GM18517 (cell line): ENCODE results near the gene FAM136A.
"Not testable (repeated sequence)": the region's sequence is repeated elsewhere in the genome, so short reads cannot be mapped to it uniquely, and the experiment has no call there.

ENCODE experiments used
- ATAC-seq: cut with Tn5 transposase; IDR thresholded peaks from one replicate; pipeline ENCODE4 v1.9.1; 2021; ENCODE audit warnings: mild to moderate bottlenecking, moderate library complexity; ENCODE audit not compliant: unreplicated experiment

The FAM136A gene

DNA sequence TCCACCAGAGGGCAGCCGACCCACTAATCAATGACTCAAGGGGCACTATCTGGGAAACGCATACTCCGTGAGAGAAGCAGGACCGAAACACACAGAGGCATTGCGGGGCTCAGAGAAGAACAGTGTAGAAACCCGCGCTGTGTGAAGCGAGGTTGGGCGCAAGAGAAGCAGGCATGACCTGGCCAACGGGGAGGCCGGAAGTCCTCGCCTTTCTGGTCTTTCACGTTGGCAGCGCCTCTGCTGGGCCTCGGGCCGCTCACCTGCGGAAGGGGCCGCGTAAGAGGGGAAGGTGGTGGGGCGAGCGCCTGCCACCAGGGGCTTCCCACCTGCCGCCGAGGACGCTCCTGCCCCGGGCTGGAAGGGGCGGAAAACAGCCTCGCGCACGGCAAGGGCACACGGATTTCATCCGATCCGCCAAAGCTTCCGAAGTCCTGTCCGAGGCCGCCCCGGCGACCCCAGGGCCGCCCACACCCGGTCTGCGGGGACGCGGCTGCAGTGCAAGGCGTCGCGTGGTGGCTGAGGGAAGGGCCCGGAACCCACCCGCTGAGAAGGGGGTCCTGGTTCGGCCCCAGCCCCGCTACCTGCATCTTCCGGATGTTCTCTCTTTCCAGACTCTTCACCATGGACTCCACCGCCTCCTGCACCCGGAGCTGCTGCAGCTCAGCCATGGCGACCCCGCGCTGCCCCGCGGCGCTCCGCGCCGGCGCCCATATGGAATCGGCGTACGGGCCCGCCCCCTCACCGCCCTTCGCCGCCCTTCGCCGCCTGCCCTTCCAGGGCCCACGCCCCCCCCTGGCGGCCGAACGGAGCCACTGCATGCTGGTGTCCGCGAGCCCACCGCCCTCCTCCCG, at the start of gene FAM136A:
Gene FAM136A, minus strand, starts transcription at position 724 of the 851 bp plus-strand sequence. Its CDS starts 56 bp downstream, at position 668.
- peak; percentile 60 for ATAC-seq

DNA sequence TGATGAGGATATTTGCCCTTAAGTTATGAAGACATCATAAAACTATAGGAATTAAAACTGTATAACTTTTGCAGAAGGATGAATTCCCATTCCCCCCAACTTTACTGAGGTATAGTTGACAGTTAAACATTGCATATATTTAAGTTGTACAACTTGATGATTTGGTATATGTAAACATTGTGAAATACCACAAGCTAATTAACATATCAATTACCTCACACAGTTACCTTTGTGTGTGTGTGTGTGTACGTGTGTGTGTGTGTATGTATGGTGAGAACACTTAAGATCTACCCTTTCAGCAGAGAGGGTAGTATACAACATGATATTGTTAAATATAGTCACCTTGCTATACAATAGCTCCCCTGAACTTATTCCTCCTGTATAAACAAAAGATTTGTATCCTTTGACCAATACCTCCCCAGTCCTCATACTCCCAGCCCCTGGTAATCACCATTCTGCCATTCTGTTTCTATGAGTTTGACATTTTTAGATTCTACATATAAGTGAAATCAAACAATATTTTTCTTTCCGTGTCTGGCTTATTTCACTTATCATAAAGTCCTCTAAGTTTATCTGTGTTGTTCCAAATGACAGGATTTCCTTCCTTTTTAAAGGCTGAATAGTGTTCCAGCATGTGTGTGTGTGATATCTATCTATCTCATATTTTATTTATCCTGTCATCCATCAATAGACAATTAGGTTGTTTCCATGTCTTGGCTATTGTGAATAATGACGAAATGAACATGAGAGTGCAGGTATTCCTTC, 48.2 kb upstream of the FAM136A start:
- ATAC-seq = no peak

GRCh38 chr2:70347831-70348230, 46.0 kb upstream of the FAM136A start:
- ATAC-seq = no peak

GRCh38 chr2:70344195-70344594, 42.3 kb upstream of the FAM136A start:
- no peak for ATAC-seq

- no peak for ATAC-seq
Measured at GRCh38 chr2:70341477-70341765, 39.6 kb upstream of the FAM136A start.

DNA sequence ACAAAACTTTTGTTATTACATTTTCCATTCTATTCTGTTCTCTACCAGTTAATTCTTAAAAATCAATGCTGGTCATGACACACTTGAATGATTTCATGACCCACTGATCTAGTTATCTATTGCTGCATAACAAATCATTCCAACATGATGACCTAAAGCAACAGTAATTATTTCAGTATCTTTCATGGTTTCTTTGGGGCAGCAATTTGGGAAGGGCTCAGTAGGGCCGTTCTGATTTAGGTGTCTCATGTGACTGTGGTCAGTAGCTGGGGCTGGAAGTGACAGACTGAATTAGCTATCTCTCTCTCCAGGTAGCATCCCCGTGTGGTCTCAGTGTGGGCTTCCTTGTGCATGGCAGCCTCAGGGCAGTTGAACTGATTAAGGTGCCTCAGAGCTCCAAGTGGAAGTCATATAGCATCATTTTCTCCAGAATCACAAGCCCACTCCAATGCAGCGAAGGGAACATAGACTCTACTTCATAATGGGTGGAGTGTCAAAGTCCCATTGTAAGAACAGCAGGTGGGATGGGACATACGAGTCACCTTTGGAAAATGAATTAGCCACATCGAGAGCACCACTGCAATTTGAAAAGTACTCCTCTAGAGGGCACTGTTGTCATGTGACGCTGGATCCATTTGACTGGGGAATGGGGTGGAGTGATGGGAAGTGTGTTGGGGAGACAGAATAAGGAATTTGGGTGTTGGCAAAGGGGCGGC, 39.1 kb upstream of the FAM136A start:
- no peak for ATAC-seq

GRCh38 chr2:70340075-70340474, 38.2 kb upstream of the FAM136A start:
- ATAC-seq = no peak

DNA sequence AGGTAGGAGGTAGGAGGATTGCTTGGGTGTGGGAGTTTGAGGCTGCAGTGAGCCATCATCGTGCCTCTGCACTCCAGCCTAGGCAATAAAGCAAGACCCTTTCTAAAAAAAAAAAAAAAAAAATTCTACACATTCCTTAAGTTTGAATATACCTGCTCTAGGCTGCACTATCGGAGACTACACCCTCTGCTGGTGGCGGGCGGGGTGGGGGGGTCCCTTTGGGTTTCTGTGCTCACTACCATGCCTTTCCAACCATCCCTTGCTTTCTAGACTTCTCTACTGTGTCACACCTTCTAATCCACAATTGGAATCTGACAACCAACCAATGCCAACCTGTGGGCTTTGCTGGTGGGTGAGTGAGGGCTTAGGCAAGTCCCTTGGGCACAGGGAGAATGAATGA, 34.7 kb upstream of the FAM136A start:
- no peak for ATAC-seq

DNA sequence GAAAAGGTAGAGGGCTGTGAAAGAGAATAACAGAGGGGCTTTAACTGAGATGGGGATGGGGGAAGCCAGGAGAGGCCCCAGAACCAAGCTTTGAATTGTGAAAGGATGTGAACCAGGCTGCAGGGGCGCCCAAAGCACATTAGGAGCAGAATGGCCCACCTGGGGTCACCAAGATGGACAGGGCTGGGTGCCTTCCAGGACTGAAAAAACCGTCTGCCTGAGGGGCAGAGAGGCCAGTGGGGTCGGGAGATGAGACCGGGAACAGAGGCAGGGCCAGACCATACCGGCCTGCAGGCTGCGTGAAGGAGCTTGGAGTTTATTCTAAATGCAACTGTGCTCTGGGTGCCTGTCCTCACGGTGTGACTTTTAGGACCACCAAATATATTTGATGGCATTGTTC, 29.1 kb upstream of the FAM136A start:
- ATAC-seq = no peak

DNA sequence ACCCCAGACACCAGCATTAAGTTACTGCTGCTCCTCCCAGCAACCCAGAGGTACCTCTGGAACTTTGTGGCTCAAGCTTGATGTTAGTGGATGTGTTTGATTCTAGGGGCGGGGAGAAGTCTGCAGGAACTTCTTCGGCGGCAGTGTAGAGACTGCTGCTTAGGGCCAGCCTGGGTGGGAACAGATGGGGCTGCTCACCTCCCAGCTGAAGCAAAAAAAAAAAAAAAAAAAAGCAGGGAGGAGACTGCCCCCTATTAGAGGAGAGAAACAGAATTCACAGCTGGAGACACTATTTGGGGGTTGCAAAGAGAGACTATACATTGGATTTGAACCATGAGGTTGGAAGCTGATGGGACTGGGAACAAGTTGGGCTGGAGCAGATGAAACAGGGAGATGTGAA, 28.6 kb upstream of the FAM136A start:
- no peak for ATAC-seq

- no peak for ATAC-seq
Measured at GRCh38 chr2:70328921-70329561, 27.2 kb upstream of the FAM136A start.

- ATAC-seq = no peak
Measured at GRCh38 chr2:70325875-70326274, 24.0 kb upstream of the FAM136A start.

DNA sequence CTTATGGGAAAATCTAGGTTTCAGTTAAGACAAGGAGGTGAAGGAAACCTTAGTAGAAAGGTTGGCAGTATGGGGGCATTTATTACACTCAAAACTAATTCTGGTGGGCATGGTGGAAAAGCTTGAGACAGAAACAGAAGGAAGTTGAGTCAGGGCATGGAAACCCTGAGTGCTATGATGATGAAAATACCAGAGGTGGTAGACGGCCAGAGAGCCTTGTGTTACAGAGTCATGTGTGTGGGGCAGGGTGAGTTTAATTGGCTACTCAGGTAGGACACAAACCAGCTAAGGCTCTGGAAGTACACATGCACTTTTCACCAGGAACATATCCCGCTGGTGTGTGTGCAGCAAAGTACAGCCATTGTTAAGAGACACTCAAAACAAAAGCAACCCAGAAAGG, 20.7 kb upstream of the FAM136A start:
- ATAC-seq = no peak

DNA sequence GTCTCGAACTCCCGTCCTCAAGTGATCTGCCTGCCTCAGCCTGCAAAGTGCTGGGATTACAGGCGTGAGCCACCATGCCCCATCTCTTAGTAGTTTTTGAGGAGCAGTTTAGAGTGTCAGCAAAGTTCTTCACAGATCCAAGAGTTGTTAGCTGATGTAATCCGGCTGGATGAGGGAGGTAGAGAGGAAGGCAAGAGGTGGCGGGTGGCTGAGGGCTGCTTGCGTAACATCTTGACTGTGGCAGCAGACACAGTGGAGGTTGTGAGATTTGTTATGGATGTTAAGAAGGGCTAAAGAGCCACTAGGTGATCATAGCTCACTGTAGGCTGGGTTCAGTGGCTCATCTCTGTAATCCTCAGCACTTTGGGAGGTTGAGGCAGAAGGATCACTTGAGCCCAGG, 19.5 kb upstream of the FAM136A start:
- ATAC-seq = no peak

DNA sequence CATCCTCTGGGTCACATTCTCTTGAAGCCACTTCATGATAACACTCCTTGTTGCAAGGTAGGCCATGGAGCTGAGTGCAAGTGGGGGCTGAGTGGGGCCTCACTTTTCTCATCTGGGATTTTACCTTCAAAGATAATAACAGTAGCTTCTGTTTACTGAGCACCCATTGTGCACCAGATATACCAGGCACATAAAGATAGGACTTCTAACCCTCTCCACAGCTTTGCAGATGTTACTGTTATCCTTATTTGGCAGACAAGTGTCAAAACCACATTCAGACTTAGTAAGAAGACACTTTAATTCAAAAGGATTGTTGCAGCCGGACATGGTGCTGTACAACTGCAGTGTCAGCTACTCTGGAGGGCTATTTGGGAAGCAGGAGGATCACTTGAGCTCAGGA, 12.8 kb upstream of the FAM136A start:
- no peak for ATAC-seq

DNA sequence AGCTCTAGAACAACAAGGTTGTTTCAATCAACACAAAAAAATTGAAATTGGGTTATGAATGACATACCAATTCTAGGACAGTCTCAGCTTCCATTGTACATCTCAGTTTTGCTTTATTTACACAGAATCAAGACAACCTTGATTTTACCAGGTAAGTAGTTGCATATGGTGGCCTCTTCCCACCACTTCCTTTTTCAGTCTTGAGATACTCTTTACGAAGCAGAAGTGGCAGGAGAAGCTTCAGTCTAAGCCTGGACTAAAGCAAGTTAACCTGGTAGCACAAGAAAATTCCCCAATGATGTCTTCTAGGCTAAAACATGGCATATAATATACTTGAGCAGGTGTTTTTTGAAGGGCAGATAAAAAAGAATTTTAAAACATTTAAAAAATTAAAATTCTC, 10.7 kb upstream of the FAM136A start:
- no peak for ATAC-seq

GRCh38 chr2:70310899-70311298, 9.0 kb upstream of the FAM136A start:
- ATAC-seq = no peak

DNA sequence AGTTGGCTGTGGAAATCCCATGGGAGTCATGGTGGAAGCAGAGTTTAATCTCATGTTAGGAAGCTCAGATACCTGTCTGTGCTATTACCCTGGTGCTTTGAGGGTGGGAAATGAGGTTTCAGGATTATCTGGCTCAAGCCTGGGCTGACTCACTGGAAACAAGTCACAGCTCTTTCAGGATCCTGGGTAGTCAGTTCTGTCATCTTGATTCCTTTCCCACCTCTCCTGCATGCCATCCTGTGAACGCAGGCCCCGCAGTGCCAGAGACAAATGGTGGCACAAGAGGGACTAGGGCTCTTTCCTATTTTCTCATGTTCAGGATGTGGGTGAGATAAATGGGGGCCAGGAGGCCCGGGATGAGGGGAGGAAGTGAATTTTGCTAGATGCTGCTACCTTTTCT, 3.7 kb upstream of the FAM136A start:
- ATAC-seq = no peak

- ATAC-seq = no peak
Measured at GRCh38 chr2:70304498-70304897, 2.6 kb upstream of the FAM136A start.

GRCh38 chr2:70303186-70303585, 1.3 kb upstream of the FAM136A start:
- no peak for ATAC-seq

DNA sequence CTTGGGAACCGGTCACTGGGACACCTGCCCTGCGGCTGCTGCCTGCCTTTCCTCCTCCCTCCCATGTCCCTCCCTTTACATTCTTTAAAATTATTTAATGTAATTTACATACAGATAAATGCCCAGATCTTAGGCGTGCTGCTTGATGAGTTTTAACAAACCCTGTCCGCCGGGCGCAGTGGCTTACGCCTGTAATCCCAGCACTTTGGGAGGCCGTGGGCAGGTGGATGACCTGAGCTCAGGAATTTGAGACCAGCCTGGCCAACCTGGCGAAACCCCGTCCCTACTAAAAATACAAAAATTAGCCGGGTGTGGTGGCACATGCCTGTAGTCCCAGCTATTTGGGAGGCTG, 304 bp upstream of the FAM136A start:
- not testable (repeated sequence) for ATAC-seq
